Type B pancreatic cell (in vitro differentiated cells): ENCODE measurements around the gene CNTNAP2. TPM values are rescaled to one million over a fixed set of nuclear protein-coding genes. Genes with fewer than 3 reads are reported as not detected.

Experiments used
- DNase-seq: peaks from one replicate; pipeline ENCODE4 v3.0.0; 2021; ENCODE audit warnings: mixed read lengths; ENCODE audit not compliant: unreplicated experiment; ENCODE audit errors: extremely low spot score
- H3K27ac Mint-ChIP-seq: 2 replicates; pipeline ENCODE4 v1.8.0; 2021; ENCODE audit warnings: mild to moderate bottlenecking, mixed read lengths
- H3K27me3 Mint-ChIP-seq: 2 replicates; pipeline ENCODE4 v1.8.0; 2021; ENCODE audit warnings: mixed read lengths
- H3K36me3 Mint-ChIP-seq: 2 replicates; pipeline ENCODE4 v1.8.0; 2021; ENCODE audit warnings: mixed read lengths
- H3K4me1 Mint-ChIP-seq: one replicate; pipeline ENCODE4 v1.8.0; 2021; ENCODE audit warnings: mixed read lengths; ENCODE audit not compliant: unreplicated experiment
- H3K4me3 Mint-ChIP-seq: 2 replicates; pipeline ENCODE4 v1.8.0; 2021; ENCODE audit warnings: mild to moderate bottlenecking, mixed read lengths
- H3K9me3 Mint-ChIP-seq: 2 replicates; pipeline ENCODE4 v1.8.0; 2021; ENCODE audit warnings: mixed read lengths
- CTCF ChIP-seq: fragments of 200-600 bp; sonication (generic); conservative IDR thresholded peaks from 2 replicates; pipeline ENCODE4 v1.5.0; 2021; ENCODE audit warnings: antibody characterized with exemption, mild to moderate bottlenecking
- total RNA-seq: library from RNA; stranded (reverse); gene quantifications from 2 replicates; pipeline ENCODE4 v1.2.1, GENCODE V29; 2021; ENCODE audit warnings: low replicate concordance

CNTNAP2 gene
- total RNA-seq, 1 donor from 2014 or later, result 26.8 TPM

- Mint-ChIP-seq H3K36me3 (no peaks in the 10 kb centered on the region), H3K27me3 (no peaks in the 10 kb centered on the region), H3K4me1 (no peaks in the 10 kb centered on the region), H3K9me3 (no peaks in the 10 kb centered on the region), H3K27ac (no peak overlapping the region), H3K4me3 (no peak overlapping the region)
- no peak for DNase-seq
- TF ChIP-seq CTCF, result no peak
Measured at GRCh38 chr7:146401939-146402338, 285.3 kb downstream of the CNTNAP2 start.

- Mint-ChIP-seq H3K9me3 (no peaks in the 10 kb centered on the region), H3K27ac (no peak overlapping the region), H3K36me3 (no peaks in the 10 kb centered on the region), H3K27me3 (no peaks in the 10 kb centered on the region), H3K4me3 (no peak overlapping the region), H3K4me1 (no peaks in the 10 kb centered on the region)
- TF ChIP-seq CTCF, result no peak
- DNase-seq, result no peak
Measured at GRCh38 chr7:146405737-146406136, 289.1 kb downstream of the CNTNAP2 start.

GRCh38 chr7:146411975-146412374 lies 295.4 kb downstream of the CNTNAP2 start:
- Mint-ChIP-seq H3K27ac (no peak overlapping the region), H3K4me1 (no peaks in the 10 kb centered on the region), H3K27me3 (peaks cover 24% of the 10 kb centered on the region), H3K9me3 (no peaks in the 10 kb centered on the region), H3K36me3 (no peaks in the 10 kb centered on the region), H3K4me3 (no peak overlapping the region)
- no peak for DNase-seq
- no peak for TF ChIP-seq CTCF

GRCh38 chr7:146412781-146413180 lies 296.2 kb downstream of the CNTNAP2 start:
- Mint-ChIP-seq H3K4me1 (no peaks in the 10 kb centered on the region), H3K4me3 (no peak overlapping the region), H3K27ac (no peak overlapping the region), H3K27me3 (peaks cover 24% of the 10 kb centered on the region), H3K36me3 (no peaks in the 10 kb centered on the region), H3K9me3 (no peaks in the 10 kb centered on the region)
- no peak for DNase-seq
- TF ChIP-seq CTCF, result no peak

GRCh38 chr7:146414373-146414772 lies 297.8 kb downstream of the CNTNAP2 start:
- Mint-ChIP-seq H3K36me3 (no peaks in the 10 kb centered on the region), H3K27ac (no peak overlapping the region), H3K4me1 (no peaks in the 10 kb centered on the region), H3K9me3 (no peaks in the 10 kb centered on the region), H3K27me3 (peaks cover 24% of the 10 kb centered on the region), H3K4me3 (no peak overlapping the region)
- DNase-seq, result no peak
- no peak for TF ChIP-seq CTCF

- Mint-ChIP-seq H3K9me3 (no peaks in the 10 kb centered on the region), H3K27ac (no peak overlapping the region), H3K4me1 (no peaks in the 10 kb centered on the region), H3K4me3 (no peak overlapping the region), H3K27me3 (peaks cover 24% of the 10 kb centered on the region), H3K36me3 (no peaks in the 10 kb centered on the region)
- TF ChIP-seq CTCF, result no peak
- no peak for DNase-seq
Measured at GRCh38 chr7:146414937-146415336, 298.3 kb downstream of the CNTNAP2 start.
